Stimulated activated CD8-positive, alpha-beta memory T cell treated with anti-CD3 and anti-CD28 coated beads, Interleukin-15, amount 100 ng/mL, for 4 hours (primary cell): Measurements from ENCODE around the gene B3GNT9.

Experiments used
- DNase-seq, 2 donors: peaks; one replicate each; pipeline ENCODE4 v3.0.0-alpha.2; 2020; ENCODE audit warnings: low read depth in 2 of 2

The B3GNT9 gene

DNA sequence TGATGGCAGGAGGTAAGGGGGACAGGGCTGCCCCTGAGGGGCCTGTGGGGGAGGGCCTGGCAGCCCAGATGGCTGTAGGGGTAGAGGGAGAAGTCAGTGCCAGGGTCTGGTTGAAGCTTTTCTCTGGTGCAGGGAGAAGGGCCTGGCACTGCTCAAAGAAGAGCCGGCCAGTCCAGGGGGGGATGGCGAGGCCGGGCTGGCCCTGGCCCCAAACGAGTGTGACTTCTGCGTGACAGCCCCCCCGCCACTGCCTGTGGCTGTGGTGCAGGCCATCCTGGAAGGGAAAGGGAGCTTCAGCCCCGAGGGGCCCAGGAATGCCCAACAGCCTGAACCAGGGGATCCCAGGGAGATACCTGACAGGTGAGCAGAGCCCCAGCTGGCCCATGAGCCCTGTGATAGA is 16.8 kb upstream of the B3GNT9 start:
- DNase-seq, result no peak

DNA sequence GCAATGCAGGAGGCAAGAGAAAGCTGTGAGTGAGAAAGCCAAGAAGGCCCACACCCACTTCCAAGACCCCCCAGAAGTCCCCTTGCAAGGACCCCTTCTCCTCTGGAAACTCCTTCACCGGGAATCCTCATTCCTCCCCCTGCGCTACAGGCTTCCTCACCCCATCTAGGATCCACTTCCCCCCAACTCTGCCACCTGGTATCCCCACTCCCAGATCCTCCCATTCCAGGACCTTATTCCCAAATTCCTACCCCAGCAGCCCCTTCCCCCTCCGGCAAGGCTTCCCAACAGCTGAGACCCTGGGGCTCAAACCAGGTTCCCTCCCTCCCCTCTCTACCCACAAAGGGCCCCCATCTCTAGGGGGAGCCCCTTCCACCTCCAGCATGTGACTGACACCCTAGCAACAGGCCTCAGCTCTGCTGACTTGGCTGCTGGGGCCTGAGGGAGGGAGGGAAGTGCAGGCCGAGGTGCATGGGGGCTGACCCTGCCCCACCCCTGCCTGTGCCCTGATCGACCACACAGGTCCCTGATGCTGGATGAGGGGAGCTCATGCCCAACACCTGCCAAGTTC is 15.9 kb upstream of the B3GNT9 start:
- DNase-seq, result no peak

DNA sequence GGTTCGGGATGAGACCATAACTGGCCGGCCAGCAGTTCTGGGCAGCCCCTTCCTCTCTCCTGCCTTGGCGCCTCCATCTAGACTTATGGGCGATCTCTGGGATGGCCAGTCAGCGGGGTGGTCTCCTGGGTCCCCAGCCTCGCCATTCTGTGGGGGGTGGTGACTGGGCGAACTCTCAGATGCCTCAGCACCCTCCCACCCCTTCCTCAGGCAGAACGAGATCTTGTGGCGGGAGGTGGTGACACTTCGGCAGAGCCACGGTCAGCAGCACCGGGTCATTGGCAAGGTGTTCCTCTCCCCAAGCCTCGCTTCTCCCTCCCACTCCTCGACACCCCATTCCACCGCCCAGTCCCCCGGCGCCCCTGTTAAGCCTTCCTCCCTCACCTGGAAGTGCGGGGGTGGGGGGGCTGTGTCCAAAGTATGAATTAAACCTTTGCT is 15.3 kb upstream of the B3GNT9 start:
- no peak for DNase-seq

DNA sequence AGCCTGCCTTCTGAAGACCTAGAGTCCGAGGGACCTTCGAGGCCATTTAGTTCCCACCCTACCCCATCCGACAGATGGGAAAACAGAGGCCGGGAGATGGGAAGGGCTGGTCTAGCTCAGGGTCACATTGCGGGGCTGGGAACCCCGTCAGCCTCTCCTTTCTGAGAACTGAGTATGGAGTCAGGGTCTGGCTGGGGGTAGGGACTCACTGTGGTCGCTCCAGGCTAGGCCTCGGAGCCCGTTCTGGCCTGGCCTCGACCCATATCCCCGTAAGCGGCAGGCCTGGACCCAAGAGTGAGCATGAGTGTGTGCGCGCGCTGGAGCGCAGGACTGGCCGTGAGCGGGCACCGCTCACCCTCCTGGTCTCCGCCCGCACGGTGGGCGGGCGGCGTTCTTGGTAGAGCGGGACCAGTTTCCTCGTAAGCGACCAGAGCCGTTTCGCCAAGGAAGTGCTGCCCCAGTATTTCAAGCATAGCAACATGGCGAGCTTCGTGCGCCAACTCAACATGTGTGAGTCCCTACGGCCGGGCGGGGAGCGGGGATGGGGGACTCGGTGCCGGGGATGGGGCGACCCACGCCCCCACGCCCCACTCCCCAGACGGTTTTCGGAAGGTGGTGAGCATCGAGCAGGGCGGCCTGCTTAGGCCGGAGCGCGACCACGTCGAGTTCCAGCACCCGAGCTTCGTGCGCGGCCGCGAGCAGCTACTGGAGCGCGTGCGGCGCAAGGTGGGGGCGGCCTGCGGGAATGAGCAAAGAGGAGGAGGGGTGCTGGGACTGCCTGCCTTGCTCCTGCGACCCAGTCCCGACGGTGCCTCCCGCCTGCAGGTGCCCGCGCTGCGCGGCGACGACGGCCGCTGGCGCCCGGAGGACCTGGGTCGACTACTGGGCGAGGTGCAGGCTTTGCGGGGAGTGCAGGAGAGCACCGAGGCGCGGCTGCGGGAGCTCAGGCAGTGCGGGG is 14.6 kb upstream of the B3GNT9 start:
- DNase-seq, result no peak

DNA sequence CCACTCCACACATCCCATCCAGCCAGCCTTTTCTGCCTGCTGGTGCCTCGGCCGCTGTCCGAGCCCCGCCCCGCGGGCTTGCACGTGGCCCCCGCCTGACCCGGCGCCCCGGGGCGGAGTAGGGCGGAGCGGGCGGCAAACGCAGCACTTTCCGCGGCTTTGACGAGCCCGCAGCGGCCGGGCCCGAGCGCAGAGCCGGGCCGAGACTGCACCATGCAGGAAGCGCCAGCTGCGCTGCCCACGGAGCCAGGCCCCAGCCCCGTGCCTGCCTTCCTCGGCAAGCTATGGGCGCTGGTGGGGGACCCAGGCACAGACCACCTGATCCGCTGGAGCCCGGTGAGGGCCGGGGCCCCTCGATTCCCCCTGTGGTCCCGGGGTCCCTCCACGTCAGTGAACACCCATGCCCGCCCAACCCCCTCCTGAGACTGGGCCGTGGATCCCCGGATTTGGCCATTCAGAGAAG is 13.8 kb upstream of the B3GNT9 start, which contains the start of gene HSF4:
HSF4 (plus strand) TSS at position 147 of the 463 bp plus-strand sequence; CDS start at position 214, 67 bp downstream.
- no peak for DNase-seq

DNA sequence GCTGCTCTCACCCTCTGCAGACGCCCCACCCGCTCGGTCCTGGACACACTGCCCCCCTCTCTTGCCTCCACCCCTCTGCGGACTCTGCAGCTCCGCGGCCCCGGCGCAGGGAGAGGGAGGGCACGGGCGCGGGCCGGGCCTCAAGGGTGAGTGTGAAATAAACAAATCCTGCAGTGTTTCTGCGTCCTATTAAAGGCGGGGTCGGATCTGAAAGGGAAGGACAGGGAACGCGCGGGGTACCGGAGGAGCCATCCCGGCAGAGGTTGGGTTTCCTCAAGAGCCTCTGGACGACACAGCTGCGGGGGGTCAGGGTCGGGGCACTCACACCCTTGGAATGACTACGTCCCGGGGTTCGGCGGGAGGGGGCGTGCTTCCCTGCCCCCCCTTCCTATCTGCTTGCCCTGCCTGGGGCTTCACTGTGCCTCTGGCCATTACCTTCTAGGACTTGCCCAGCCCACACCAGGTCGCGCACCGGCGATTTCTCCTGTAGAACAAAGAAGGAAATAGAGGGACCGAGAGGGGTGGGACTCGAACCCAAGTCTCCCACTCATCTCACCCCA is 13.3 kb upstream of the B3GNT9 start:
- no peak for DNase-seq

DNA sequence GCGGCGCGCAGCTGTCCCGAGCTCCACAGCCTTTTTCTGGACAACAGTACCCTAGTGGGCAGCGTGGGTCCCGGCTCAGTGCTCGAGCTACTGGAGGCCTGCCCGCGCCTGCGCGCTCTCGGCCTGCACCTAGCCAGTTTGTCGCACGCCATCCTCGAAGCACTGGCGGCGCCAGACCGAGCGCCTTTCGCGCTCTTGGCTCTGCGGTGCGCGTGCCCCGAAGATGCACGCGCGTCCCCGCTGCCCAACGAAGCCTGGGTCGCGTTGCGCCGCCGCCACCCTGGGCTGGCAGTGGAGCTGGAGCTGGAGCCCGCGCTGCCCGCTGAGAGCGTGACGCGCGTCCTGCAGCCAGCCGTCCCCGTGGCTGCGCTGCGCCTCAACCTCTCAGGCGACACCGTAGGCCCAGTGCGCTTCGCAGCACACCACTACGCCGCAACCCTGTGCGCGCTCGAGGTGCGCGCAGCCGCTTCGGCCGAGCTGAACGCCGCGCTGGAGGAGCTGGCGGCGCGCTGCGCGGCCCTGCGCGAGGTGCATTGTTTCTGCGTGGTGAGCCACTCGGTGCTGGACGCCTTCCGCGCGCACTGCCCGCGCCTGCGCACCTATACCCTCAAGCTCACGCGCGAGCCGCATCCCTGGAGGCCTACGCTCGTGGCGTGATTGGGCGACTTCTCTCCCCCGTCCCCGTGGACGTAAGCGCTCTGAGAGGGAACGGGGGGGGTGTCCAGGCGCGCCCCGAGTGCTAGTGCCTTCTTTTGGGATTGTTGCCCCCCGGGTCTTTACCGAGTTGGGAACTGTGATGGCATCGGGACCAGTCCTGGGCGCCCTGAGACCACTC is 12.6 kb upstream of the B3GNT9 start:
- DNase-seq, result no peak

DNA sequence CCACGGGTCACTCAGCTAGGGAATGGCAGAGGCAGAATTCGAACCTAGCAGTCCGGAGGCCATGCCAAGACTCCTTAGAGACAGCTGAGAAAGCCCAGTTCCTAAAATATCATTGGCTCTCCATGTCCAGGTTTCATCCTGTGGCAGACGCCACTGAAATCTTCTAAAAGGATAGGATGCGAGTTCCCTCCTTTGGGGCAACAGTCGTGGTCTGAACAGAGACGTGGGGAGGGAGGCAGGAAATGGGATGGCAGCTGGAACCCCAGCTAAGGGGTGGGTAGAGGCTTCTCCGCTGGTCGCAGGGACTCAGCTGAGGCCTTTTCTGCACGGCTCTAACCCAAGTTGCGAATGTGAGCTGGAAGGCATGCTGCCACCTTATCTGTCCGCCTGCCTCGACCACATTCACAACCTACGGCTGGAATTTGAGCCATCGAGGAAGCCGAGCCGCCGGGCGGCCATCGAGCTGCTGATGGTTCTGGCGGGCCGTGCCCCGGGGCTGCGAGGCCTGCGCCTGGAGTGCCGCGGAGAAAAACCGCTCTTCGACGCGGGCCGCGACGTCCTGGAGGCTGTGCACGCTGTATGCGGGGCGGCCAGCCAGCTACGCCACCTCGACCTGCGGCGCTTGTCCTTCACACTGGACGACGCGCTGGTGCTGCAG is 11.8 kb upstream of the B3GNT9 start:
- no peak for DNase-seq

DNA sequence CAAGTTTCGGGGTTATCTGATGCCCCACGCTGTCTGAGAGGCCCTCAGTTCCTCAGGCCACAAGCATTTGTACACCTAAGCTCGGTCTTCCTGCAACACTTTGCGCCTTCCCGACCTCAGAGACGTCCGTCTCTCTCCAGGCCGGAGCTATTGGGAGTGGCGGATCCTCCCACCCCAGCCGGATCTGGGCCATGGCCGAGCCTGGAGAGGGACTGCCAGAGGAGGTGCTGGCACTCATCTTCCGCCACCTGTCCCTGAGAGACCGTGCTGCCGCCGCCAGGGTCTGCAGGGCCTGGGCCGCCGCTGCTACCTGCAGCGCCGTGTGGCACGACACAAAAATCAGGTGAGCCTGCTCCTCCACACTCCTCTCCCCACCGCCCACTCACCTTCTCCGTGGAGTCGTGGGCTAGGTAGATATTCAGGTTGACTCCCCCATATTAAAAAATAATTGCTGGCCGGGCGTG is 10.8 kb upstream of the B3GNT9 start:
- no peak for DNase-seq

DNA sequence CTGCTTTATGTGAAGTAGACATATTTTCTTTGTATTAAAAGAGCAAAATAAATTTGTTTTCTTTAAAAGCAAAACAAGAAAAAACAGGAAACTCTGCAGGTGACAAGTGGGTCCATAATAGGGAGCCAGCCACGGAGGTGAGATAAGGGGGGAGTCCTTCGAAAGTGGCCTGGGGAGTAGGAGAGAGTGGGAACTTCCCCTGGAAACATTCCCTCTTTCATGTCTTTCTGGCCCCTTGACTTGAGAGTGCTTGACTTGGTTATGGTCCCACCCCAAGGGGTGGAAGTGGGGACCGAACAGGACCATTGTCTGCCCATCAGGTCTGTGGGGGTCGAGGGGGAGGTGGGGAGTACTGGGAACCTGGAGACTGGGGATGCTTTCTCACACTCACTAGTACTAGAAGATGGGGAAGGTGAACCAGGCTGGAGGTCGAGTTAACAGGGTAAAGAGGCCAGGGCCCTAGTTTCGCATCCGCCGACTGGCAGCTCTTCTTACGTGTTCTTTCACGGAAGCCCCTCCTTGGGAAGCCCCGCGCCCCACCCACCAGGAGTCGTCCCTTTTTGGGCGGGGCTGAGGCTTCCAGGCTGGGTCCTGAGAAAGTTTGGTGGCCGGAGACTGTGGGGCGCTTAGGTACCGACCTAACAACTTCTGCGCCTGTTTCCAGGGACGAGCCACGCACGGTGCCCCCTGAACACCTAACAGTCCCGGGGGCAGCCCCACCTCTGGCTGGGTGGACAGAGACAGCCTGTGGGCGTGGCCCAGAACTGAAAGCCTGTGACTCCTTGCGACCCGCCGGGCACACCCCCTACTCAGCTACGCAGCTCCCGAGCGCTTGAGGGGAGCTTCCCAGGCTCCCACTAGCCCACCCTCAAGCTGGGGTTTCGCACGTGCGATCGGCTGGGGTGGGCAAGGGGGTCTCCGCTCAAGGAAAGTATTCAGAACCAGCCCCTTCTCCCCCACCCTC is 8.1 kb upstream of the B3GNT9 start:
- peak; percentile 65 to 67 for DNase-seq

DNA sequence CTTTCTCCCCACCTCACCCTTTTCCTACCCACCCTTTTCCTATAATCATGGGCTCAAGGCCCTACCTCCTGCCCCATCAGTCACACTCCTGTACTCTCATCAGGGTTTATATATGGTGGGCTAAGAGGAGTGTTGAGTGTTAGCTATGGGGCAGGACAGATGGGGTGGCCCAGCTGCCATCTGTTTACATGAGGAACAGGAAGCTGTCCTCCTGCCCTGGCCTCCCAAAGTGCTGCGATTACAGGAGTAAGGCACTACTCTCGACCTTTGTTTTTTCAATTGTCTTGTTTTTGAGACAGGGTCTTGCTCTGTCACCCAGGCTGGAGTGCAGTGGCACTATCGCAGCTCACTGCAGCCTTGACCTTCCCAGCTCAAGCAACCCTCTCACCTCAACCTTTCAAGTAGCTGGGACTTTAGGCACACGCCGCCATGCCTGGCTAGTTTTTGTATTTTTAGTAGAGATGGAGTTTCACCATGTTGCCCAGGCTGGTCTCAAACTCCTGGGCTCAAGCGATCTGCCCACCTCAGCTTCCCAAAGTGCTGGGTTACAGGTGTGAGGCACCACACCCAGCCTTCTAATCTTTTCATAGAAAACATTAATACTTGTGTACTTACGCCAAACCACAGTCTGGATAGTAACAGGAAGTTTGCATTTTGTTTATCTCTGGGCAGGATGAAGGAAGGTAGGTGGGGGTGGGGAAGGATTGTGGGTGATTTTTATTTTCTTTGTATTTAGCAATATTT is 7.3 kb upstream of the B3GNT9 start:
- no peak for DNase-seq

DNA sequence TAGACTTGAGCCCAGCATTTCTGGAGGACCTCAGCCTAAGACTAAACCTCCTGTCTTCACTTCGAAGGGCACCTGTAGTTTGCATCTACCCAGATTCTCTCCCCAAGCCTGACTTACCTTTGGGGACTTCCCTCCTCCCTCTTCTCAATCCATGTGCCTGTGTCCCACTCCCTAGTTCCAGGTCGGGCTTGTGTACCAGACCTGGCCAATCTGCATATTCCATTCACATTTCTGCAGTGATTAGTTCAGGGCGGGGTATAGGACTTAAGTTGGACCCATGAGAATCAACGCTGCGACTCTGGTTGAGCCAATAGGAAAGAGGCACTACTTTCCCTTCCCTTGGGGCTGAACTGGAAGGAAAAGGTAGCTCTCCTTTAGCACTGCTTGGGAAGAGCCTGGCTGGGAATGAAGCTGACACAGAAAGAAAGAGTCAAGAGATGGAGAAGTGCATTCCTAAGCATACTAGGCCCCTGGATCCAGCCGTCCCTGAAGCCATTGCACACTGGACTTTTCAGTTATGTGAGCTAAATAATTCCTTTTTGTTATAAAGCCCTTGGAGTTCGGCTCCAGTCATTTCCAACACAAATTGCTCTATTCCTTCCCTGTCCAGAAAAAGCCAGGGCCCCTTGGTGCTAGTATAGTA is 6.4 kb upstream of the B3GNT9 start:
- DNase-seq, result no peak

DNA sequence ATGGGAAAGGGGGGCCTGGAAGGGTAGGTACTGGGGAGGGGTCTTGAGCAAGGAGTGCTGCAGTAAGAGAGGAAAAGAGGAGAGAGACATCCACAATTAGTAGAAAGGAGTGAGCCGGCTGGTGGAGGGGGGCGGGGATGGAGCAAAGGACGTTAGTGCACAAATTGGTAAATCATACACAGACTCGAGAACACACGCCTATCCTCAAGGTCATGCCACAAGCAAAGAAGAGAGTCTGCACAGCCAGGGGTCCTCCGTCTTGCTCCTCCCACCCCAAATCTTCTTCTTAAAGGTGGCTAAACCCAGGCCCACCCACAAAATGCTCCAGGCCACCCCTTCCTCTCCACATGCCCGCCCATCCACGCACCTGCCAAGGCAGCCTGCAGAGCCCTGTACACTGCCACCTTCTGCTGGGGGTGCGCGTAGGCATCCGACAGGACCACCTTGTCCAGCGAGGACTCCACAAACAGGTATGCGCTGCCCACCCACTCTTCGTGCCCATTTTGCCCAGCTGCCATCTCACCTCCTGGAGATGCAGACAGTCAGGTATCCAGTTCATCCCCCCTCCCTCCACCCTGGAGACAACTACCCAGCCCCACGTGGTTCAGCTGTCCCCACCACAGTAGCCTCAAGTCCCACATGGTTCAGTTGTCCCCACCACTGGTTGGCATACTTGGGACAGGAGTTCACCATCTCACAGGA is 5.5 kb upstream of the B3GNT9 start:
- no peak for DNase-seq

DNA sequence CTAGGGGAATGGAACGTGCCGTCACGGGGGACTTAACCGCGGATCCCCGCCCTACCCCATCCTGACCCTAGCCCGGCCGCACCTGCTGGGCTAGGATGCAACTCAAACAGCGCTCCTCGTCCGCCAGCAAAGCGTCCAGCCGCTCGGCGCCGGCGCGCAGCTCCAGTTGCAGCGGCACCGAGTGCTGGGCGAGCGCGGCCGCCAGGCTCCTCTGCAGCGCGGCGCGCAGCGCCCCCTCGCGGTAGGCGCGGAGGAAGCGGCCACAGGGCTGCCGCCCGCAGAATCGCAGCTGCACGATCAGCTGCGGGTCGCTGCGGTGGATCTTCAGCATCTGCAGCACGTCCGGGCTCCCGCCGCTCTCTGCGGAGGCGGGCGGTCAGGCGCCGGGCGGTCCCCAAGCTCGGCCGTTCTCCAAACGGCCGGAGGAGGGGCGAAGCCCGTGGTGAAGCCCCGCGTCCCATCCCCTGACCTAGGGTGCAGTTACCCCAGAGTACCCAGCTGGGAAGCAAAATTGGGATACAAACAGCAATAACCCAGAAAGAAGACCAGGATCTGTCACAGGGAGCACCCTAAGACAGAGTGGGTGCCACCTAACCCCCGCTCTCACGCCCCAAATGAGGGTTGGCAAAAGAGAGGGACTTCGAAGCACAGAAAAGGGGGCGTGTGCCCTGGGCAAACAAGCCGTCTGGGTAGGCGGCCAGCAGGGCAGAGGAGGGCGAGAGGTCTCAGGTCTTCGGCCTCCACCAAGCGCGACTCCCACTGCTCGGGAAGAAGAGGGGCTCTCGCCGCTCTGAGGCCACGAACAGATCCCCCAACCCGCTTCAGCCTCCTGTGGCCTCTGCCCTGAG is 4.7 kb upstream of the B3GNT9 start:
- peak in 1 of 2 donors; percentile 54 for DNase-seq

DNA sequence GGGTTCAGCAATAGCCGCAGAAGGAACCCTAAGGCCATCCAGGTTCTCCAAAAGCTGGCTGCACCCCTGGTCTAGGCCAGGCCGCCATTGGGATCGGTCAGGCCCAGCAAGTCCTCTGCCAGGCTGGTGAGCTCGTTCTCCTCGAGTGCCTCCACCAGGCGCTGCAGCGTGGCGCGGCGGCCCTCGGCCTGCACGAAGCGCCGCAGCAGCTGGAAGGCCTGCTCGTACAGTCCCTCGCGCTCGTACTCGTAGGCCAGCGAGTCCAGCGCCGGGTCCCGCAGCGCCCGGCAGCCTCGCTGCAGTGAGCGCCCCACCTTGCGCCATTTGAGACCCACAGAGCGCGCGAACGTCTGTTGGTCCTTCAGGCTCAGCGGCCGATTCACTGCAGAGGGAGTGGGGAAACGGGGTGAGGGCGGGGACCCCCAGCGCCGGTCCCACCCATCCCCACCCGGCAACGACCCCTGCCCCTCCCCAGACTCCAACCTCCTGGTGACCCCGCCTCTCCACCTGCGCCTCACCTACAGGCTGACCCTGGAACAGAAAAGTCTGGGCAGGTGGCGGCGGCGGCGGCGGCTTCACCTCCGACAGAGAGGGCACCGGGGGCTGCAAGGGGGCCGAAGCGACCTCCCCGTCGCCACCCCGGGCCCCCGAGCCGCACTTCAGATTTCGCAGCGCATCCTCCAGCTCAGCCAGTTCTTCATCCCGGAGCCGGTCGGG is 3.9 kb upstream of the B3GNT9 start:
- DNase-seq, result no peak

DNA sequence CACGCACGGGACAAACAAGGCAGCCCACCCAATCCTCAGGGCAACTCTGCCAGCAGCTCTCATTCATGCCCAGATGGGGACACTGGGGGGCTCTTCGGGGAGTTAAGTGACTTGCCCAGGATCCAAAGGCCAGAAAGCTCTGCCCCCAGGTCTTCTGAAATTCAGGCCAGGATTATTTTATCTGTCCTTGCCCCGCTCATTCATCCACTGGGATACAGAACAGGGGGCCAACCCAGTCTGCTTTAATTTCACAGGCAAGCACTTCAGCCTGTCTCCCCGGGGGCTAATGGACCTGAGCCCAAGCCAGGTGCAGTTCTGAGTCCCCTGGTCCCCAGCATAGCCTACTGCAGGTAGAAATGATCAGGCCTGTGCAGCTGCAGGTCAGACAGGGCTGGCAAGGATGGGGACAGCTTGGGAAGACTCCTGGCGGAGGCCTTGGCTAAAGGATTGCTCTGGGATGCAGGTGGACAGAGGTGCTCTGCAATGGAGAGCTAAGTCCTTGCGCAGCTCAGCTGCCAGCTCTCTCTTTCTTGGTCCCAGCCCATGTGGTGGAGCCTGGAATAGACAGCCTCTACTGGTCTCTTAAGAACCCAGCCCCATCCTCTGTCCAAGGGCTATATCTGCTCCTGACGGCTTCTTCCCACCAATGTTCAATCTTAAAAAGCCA is 766 bp upstream of the B3GNT9 start:
- DNase-seq, result no peak
